ENCODE measurements around the gene LRRFIP2. TPM values are rescaled to one million over a fixed set of nuclear protein-coding genes. Genes with fewer than 3 reads are reported as not detected.

Gene LRRFIP2
- total RNA-seq, 1 donor from 2014 or later = 34.1 TPM

GRCh38 chr3:37204314-37204713 lies 29.9 kb upstream of the LRRFIP2 start:
- Histone ChIP-seq H3K4me3 (ENCODE audit: low read depth, low read length) (no peak overlapping the region), H3K36me3 (ENCODE audit: control insufficient read depth, insufficient read depth, low read length) (no peaks in the 10 kb centered on the region), H3K27me3 (ENCODE audit: control insufficient read depth, insufficient read depth, low read length) (no peaks in the 10 kb centered on the region)
- DNase-seq (ENCODE audit: low read depth) = no peak
- no peak for TF ChIP-seq CTCF (IDR thresholded peaks at IDR 0.05; ENCODE audit: insufficient read depth, low read length, poor library complexity, severe bottlenecking)

- no peak overlapping the region for H3K4me3 ChIP-seq (ENCODE audit: low read depth, low read length)
- no peak for TF ChIP-seq CTCF (IDR thresholded peaks at IDR 0.05; ENCODE audit: insufficient read depth, low read length, poor library complexity, severe bottlenecking)
- H3K36me3 ChIP-seq (ENCODE audit: control insufficient read depth, insufficient read depth, low read length) = no peaks in the 10 kb centered on the region
- DNase-seq (ENCODE audit: low read depth) = no peak
- H3K27me3 ChIP-seq (ENCODE audit: control insufficient read depth, insufficient read depth, low read length) = no peaks in the 10 kb centered on the region
Measured at GRCh38 chr3:37202035-37202434, 27.7 kb upstream of the LRRFIP2 start.

GRCh38 chr3:37200141-37200540 lies 25.8 kb upstream of the LRRFIP2 start:
- no peak overlapping the region for H3K4me3 ChIP-seq (ENCODE audit: low read depth, low read length)

GRCh38 chr3:37198996-37199395 lies 24.6 kb upstream of the LRRFIP2 start:
- no peaks in the 10 kb centered on the region for H3K27me3 ChIP-seq (ENCODE audit: control insufficient read depth, insufficient read depth, low read length)
- no peak for DNase-seq (ENCODE audit: low read depth)
- TF ChIP-seq CTCF (IDR thresholded peaks at IDR 0.05; ENCODE audit: insufficient read depth, low read length, poor library complexity, severe bottlenecking) = no peak
- H3K4me3 ChIP-seq (ENCODE audit: low read depth, low read length) = no peak overlapping the region
- no peaks in the 10 kb centered on the region for H3K36me3 ChIP-seq (ENCODE audit: control insufficient read depth, insufficient read depth, low read length)

More at GRCh38 chr3:37200141-37200540, 25.8 kb upstream of the LRRFIP2 start:
- no peaks in the 10 kb centered on the region for H3K27me3 ChIP-seq (ENCODE audit: control insufficient read depth, insufficient read depth, low read length)
- DNase-seq (ENCODE audit: low read depth) = no peak
- no peak for TF ChIP-seq CTCF (IDR thresholded peaks at IDR 0.05; ENCODE audit: insufficient read depth, low read length, poor library complexity, severe bottlenecking)
- no peaks in the 10 kb centered on the region for H3K36me3 ChIP-seq (ENCODE audit: control insufficient read depth, insufficient read depth, low read length)

- no peak for DNase-seq (ENCODE audit: low read depth)
- no peaks in the 10 kb centered on the region for H3K27me3 ChIP-seq (ENCODE audit: control insufficient read depth, insufficient read depth, low read length)
- no peaks in the 10 kb centered on the region for H3K36me3 ChIP-seq (ENCODE audit: control insufficient read depth, insufficient read depth, low read length)
- H3K4me3 ChIP-seq (ENCODE audit: low read depth, low read length) = no peak overlapping the region
- no peak for TF ChIP-seq CTCF (IDR thresholded peaks at IDR 0.05; ENCODE audit: insufficient read depth, low read length, poor library complexity, severe bottlenecking)
Measured at GRCh38 chr3:37198547-37198946, 24.2 kb upstream of the LRRFIP2 start.

- no peak for DNase-seq (ENCODE audit: low read depth)
- no peaks in the 10 kb centered on the region for H3K27me3 ChIP-seq (ENCODE audit: control insufficient read depth, insufficient read depth, low read length)
- TF ChIP-seq CTCF (IDR thresholded peaks at IDR 0.05; ENCODE audit: insufficient read depth, low read length, poor library complexity, severe bottlenecking) = no peak
- H3K4me3 ChIP-seq (ENCODE audit: low read depth, low read length) = no peak overlapping the region
- no peaks in the 10 kb centered on the region for H3K36me3 ChIP-seq (ENCODE audit: control insufficient read depth, insufficient read depth, low read length)
Measured at GRCh38 chr3:37197810-37198371, 23.5 kb upstream of the LRRFIP2 start.
